Stimulated activated CD8-positive, alpha-beta memory T cell treated with anti-CD3 and anti-CD28 coated beads, Interleukin-4, amount 100 ng/mL, for 48 hours (primary cell): Measurements from ENCODE around the gene FLAD1.
A peak's percentile ranks its signal among the peaks of the same experiment; 100 is the strongest.

Experiments
- DNase-seq: peaks from one replicate; pipeline ENCODE4 v3.0.0-alpha.2; 2020

The FLAD1 gene

GRCh38 chr1:155005076-155006011 is 22.2 kb downstream of the FLAD1 start:
- no peak for DNase-seq

GRCh38 chr1:155006601-155007101 is 23.5 kb downstream of the FLAD1 start:
- DNase-seq, result peak; percentile 61

DNA sequence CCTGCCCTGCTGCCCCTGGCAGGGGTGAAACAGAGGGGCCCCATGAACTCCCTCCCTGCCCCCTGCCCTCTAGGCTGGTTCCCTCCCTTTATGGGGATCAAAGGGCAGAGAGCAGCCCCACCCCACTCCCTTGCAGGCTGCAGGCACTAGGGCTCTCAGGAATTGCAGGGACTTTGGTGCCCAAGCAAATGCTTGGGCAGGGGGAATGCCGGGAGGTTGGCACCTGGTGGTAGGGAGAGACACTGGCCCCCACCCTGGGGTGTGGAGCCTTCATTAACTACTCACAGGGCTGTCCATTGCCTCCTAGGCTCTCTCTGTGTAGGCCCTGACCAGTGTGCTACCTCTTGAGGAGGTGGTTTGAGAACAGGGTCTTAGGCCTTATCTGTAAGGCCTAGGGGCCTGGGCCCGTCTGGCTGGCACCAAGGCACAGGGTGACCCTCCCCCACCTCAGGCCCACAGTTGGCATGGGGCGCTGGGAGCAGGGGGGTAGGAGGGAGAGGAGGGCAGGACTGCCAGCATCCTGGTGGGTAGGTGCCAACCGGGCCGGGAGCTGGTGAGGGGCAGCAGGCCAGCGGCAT is 24.2 kb downstream of the FLAD1 start:
- DNase-seq, result no peak

- DNase-seq, result no peak
These were observed 25.1 kb downstream of the FLAD1 start for GRCh38 chr1:155008015-155008941.

DNA sequence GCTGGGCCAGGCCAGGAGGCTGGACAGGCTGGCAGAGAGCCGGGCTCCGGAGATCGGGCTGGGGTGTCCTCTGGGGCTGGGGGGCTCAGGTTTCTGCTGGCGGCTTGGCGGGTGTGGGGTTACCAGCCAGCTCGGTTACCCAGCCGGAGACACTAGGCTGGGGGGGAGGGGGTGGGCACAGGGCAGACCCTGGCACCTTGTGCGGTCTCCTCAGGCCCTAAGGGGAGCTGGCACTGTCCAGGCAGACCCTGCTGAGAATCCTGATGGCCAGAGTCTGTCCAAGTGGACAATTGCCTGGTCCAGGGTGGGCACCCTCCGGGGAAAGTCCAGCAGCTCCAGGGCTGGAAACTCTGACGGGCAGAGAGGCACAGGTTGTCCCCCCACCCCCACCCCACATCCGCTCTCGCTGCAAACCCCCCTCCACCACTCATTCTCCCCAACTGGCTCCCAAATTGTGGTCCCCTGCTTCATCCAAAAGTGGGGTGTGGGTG is 26.1 kb downstream of the FLAD1 start:
- DNase-seq, result no peak

DNA sequence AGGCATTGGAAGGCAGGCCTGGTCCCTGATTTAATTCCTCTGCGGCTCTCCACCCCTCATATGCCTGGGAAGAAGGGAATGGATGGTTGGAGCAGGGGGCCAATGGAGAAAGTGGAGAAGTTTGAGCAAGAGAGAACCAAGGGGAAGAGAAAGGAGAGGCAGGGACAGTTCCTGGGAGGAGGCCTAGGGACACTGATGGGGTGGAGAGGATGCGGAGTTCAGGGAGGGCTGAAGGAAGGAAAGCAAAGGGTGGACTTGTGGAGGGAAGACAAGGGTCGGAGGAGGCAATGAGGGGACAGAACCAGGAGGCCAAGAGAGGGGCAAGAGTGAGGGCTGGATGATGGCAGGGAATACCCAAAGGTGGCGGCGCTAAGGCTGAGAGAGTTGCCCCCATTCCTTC is 26.6 kb downstream of the FLAD1 start:
- no peak for DNase-seq

GRCh38 chr1:155010211-155010918 is 27.2 kb downstream of the FLAD1 start:
- DNase-seq, result no peak

DNA sequence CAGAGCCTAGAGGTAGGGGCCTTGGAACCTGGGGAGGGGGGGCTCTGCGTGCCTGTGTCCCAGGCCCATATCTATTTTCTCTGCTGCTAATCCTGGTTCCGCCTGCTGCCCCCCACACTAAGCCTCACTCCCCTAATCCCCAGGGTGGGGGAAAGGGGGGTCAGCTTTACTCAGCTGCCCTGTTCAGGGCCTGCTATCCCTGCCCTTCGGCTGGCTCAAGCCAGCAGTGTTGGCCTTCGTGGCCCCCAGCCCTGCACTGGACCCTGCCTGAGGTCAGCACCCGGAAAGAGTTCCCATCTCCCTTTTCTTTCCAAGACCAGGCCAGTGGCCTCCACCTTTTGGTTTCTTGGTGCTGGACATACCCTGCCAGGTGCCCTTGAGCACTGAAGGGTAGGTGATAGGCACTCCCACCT is 27.9 kb downstream of the FLAD1 start:
- DNase-seq, result no peak

- DNase-seq, result no peak
These were observed 28.4 kb downstream of the FLAD1 start for GRCh38 chr1:155011437-155012025.

GRCh38 chr1:155012026-155012546 is 28.9 kb downstream of the FLAD1 start:
- DNase-seq, result no peak

DNA sequence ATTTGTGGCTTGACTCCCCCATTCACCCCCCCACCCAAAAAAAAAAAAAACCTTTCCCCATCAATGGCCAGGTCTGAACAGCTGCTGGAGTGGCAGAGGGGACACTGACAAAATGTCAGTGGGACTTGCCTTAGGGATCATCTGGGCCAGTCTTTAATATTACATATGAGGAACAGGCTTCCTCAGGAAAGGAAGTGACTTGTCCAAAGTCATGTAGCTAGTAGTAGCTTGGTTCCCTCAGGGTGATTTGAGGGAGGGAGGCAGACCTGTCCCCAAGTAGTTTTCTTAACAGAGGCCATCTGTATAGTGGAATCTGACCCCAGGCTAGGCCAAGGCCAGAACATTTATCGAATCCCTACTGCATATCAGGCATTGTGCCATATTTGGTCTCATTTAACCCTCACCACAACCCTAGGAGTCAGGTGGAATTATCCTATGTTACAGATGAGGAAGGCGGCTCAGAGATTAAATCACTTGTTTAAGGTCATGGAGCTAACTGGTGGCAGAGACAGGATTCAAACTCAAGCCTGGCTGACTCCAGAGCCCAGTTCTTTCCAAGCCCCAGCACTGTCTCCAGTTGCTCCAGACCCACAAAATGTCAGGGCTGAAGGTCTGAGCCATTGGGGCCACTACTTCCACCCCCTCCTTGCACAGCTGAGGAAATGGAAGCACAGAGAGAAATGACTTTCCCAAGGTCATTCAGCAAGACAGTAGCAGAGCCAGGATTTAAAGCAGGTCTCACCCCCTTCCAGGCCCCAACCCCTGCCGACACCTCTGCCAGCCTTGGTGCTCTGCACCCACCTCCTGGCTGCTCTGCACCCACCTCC is 29.8 kb downstream of the FLAD1 start:
- DNase-seq, result no peak

- DNase-seq, result no peak
These were observed 30.5 kb downstream of the FLAD1 start for GRCh38 chr1:155013632-155014031.

GRCh38 chr1:155014709-155015508 is 31.8 kb downstream of the FLAD1 start:
- DNase-seq, result no peak

- DNase-seq, result no peak
These were observed 32.5 kb downstream of the FLAD1 start for GRCh38 chr1:155015527-155016230.

DNA sequence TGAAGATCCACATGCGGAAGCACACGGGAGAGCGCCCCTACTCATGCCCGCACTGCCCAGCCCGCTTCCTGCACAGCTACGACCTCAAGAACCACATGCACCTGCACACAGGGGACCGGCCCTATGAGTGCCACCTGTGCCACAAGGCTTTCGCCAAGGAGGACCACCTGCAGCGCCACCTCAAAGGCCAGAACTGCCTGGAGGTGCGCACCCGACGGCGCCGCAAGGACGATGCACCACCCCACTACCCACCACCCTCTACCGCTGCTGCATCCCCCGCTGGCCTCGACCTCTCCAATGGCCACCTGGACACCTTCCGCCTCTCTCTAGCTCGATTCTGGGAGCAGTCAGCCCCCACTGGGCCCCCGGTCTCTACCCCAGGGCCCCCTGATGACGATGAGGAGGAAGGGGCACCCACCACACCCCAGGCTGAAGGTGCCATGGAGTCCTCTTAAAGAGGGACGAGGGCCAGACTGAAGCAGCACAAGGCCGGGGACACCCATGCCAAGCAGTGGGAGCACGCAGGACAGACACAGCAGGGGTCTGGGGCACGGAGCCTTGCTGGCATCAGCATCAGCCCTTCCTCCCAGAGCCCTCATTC is 33.2 kb downstream of the FLAD1 start:
- DNase-seq, result no peak

- peak; percentile 93 for DNase-seq
These were observed 34.1 kb downstream of the FLAD1 start for GRCh38 chr1:155017041-155017945.

GRCh38 chr1:155017946-155018316 is 34.8 kb downstream of the FLAD1 start:
- DNase-seq, result no peak
